SK-N-MC (cell line): ENCODE data around the gene KIAA0513.

Experiments used
- EZH2 ChIP-seq: fragments of 200-600 bp; sonication (generic); IDR thresholded peaks from one replicate; pipeline ENCODE4 v1.6.1; 2017; ENCODE audit warnings: antibody characterized with exemption
- FOXP2 ChIP-seq: optimal IDR thresholded peaks from 2 replicates; pipeline ENCODE3; 2011; ENCODE audit warnings: mild to moderate bottlenecking, moderate library complexity; ENCODE audit not compliant: insufficient read depth; ENCODE audit errors: extremely low read length, control extremely low read depth
- POLR2AphosphoS5 ChIP-seq: IDR thresholded peaks from 2 replicates; pipeline ENCODE4 v1.6.1; 2012; ENCODE audit warnings: mild to moderate bottlenecking, low read depth, low read length, borderline replicate concordance

- TF ChIP-seq EZH2 (no peak), POLR2AphosphoS5 (no peak), FOXP2 (no peak)
These were observed 66.7 kb downstream of the KIAA0513 start for GRCh38 chr16:85094176-85094805.
